MCF 10A (cell line): ENCODE results near the gene CYP4F2. TPM values are rescaled to one million over a fixed set of nuclear protein-coding genes. Genes with fewer than 3 reads are reported as not detected.

Experiments used
- BruUV-seq: library from RNA; stranded (reverse); fragments of 400-500 nt; replicated peaks from 2 replicates; lab custom pipeline; 2021; lab: Mats Ljungman, UMichigan
- CTCF ChIA-PET: fragments of 300-600 bp; sonication (Branson Sonifier 250); formaldehyde crosslinking; extraction: SDS; loops from one replicate; lab custom pipeline; 2021; ENCODE audit warnings: antibody characterized with exemption, inconsistent platforms; lab: Yijun Ruan, JAX
- POLR2A ChIA-PET: fragments of 300-600, 350-650 bp; sonication (Branson Sonifier 250); formaldehyde crosslinking; extraction: SDS; loops from one replicate; lab custom pipeline; 2020; ENCODE audit warnings: antibody characterized with exemption, inconsistent platforms; lab: Yijun Ruan, JAX
- DNase-seq: peaks from one replicate; pipeline ENCODE4 v3.0.0-alpha.2; 2018; ENCODE audit not compliant: unreplicated experiment
- H3K27ac Mint-ChIP-seq: one replicate; pipeline ENCODE4 v1.8.0; 2022; ENCODE audit warnings: mild to moderate bottlenecking, low read depth, mixed read lengths; ENCODE audit not compliant: unreplicated experiment
- H3K27me3 Mint-ChIP-seq: one replicate; pipeline ENCODE4 v1.8.0; 2022; ENCODE audit warnings: mixed read lengths; ENCODE audit not compliant: insufficient read depth, unreplicated experiment
- H3K36me3 Mint-ChIP-seq: one replicate; pipeline ENCODE4 v1.8.0; 2022; ENCODE audit warnings: mild to moderate bottlenecking, moderate library complexity, mixed read lengths; ENCODE audit not compliant: insufficient read depth, unreplicated experiment
- H3K4me1 Mint-ChIP-seq: one replicate; pipeline ENCODE4 v1.8.0; 2022; ENCODE audit warnings: mixed read lengths; ENCODE audit not compliant: insufficient read depth, unreplicated experiment
- H3K4me3 Mint-ChIP-seq: one replicate; pipeline ENCODE4 v1.8.0; 2022; ENCODE audit warnings: mild to moderate bottlenecking, moderate library complexity, mixed read lengths; ENCODE audit not compliant: unreplicated experiment
- H3K9me3 Mint-ChIP-seq: one replicate; pipeline ENCODE4 v1.8.0; 2022; ENCODE audit warnings: mixed read lengths; ENCODE audit not compliant: unreplicated experiment
- intact Hi-C: fragments of 100-400 bp; cut with micrococcal nuclease; formaldehyde crosslinking; loops from 2 replicates; pipeline ENCODE4 v1.14.1; 2022
- total RNA-seq: library from RNA; stranded (reverse); gene quantifications from 2 replicates; pipeline ENCODE4 v1.2.3, GENCODE V29; 2022
- TF ChIP-seq, protein P1 (sequence below): fragments of 200-600 bp; IDR thresholded peaks from one replicate; pipeline ENCODE4 v1.8.0; 2022; ENCODE audit warnings: antibody characterized with exemption, mild to moderate bottlenecking; ENCODE audit not compliant: unreplicated experiment

The CYP4F2 gene
- total RNA-seq, 1 experiment from 2014 or later, result 0.14 TPM

GRCh38 chr19:15919243-15919642 is 21.4 kb upstream of the CYP4F2 start:
- CTCF ChIA-PET, result no interaction called here
- no TSS peak for BruUV-seq

DNA sequence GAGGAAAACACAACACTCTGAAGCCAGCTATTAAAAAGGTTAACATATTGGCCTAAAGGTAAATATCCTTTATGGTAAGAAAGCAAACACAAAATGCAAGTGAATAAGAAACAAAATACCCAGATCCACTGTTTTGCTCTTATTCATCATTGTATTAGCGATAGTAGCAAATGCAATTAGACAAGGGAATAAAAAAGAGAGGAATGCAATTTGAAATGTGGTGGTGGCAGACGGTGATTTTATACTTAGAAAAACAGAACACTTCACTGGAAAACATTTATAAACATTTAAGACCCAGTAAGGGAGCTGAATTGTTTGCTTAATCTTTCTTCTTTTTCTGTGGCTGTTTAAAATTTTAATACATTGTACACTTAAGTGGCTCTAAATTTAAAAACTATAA is 17.2 kb upstream of the CYP4F2 start:
- Mint-ChIP-seq H3K27ac (no peak overlapping the region), H3K27me3 (no peaks in the 10 kb centered on the region), H3K4me1 (no peaks in the 10 kb centered on the region), H3K4me3 (no peak overlapping the region), H3K9me3 (no peaks in the 10 kb centered on the region), H3K36me3 (peaks cover 8% of the 10 kb centered on the region)
- no peak for DNase-seq
- TF ChIP-seq, protein P1, sequence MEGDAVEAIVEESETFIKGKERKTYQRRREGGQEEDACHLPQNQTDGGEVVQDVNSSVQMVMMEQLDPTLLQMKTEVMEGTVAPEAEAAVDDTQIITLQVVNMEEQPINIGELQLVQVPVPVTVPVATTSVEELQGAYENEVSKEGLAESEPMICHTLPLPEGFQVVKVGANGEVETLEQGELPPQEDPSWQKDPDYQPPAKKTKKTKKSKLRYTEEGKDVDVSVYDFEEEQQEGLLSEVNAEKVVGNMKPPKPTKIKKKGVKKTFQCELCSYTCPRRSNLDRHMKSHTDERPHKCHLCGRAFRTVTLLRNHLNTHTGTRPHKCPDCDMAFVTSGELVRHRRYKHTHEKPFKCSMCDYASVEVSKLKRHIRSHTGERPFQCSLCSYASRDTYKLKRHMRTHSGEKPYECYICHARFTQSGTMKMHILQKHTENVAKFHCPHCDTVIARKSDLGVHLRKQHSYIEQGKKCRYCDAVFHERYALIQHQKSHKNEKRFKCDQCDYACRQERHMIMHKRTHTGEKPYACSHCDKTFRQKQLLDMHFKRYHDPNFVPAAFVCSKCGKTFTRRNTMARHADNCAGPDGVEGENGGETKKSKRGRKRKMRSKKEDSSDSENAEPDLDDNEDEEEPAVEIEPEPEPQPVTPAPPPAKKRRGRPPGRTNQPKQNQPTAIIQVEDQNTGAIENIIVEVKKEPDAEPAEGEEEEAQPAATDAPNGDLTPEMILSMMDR, result no peak
- ChIA-PET POLR2A (no interaction called here), CTCF (interaction anchor here (0.7 kb wide), 1 partner anchor 24 kb away, joined by 3 read pairs; no protein-coding TSS in a partner anchor)
- intact Hi-C loops, result no loop called here
- no TSS peak for BruUV-seq

More at GRCh38 chr19:15919243-15919642, 21.4 kb upstream of the CYP4F2 start:
- Mint-ChIP-seq H3K4me1 (no peaks in the 10 kb centered on the region), H3K27me3 (no peaks in the 10 kb centered on the region), H3K36me3 (peaks cover 7% of the 10 kb centered on the region), H3K9me3 (no peaks in the 10 kb centered on the region), H3K27ac (no peak overlapping the region), H3K4me3 (no peak overlapping the region)
- no peak for DNase-seq
- TF ChIP-seq, protein P1, result no peak
- POLR2A ChIA-PET, result no interaction called here
- intact Hi-C loops, result no loop called here

DNA sequence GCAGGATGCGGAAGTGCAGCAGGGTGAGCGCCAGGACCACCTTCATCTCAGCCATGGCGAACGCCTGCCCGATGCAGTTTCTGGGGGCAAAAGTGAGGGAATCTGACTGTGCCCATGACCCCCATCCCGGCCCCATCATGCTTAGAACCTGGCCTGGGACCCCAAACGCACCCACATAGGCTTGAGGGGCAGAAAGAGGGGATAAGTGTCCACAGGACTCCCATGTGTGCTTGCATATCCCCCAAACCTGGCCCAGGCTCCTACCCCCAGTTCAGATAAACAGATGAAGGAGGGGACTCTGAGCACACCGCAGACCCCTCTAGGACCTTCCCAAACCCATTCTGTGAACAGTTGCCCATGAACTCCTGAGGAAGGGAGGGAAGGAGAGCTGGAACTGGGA is 16.0 kb upstream of the CYP4F2 start:
- POLR2A ChIA-PET, result no interaction called here
- Mint-ChIP-seq H3K4me3 (no peak overlapping the region), H3K9me3 (no peaks in the 10 kb centered on the region), H3K36me3 (peaks cover 8% of the 10 kb centered on the region), H3K4me1 (no peaks in the 10 kb centered on the region), H3K27ac (no peak overlapping the region), H3K27me3 (no peaks in the 10 kb centered on the region)
- intact Hi-C loops, result no loop called here
- CTCF ChIA-PET, result interaction anchor here (0.7 kb wide), 1 partner anchor 448 kb away, joined by 4 read pairs; no protein-coding TSS in a partner anchor
- BruUV-seq, result no TSS peak
- DNase-seq, result no peak
- TF ChIP-seq, protein P1, result no peak

GRCh38 chr19:15913384-15913783 is 15.5 kb upstream of the CYP4F2 start:
- Mint-ChIP-seq H3K27ac (no peak overlapping the region), H3K9me3 (no peaks in the 10 kb centered on the region), H3K4me1 (no peaks in the 10 kb centered on the region), H3K4me3 (no peak overlapping the region), H3K36me3 (peaks cover 8% of the 10 kb centered on the region), H3K27me3 (no peaks in the 10 kb centered on the region)
- no TSS peak for BruUV-seq
- intact Hi-C loops, result no loop called here
- CTCF ChIA-PET, result interaction anchor here (0.6 to 0.7 kb wide), 2 partner anchors 398 to 447 kb away, joined by 3 to 4 read pairs; no protein-coding TSS in a partner anchor
- no peak for DNase-seq
- POLR2A ChIA-PET, result no interaction called here
- TF ChIP-seq, protein P1, result no peak
